K562 (cell line): ENCODE results near the gene TTC27. TPM values are rescaled to one million over a fixed set of nuclear protein-coding genes. Genes with fewer than 3 reads are reported as not detected.

Experiments
- C11orf30 ChIP-seq: fragments of 450-650 bp; IDR thresholded peaks from 2 replicates; pipeline ENCODE4 v1.6.1; 2016; ENCODE audit warnings: low read depth, mild to moderate bottlenecking
- CCAR2 ChIP-seq: fragments of 200-400 bp; formaldehyde crosslinking; IDR thresholded peaks from 2 replicates; pipeline ENCODE4 v1.6.1; 2017; ENCODE audit warnings: mild to moderate bottlenecking, low read depth, low read length
- FOS ChIP-seq: IDR thresholded peaks from 3 replicates; pipeline ENCODE4 v1.6.1; 2011; ENCODE audit not compliant: insufficient read length; ENCODE audit errors: extremely low read depth
- GABPA ChIP-seq: fragments of 200-800 bp; sonication (Bioruptor generic); conservative IDR thresholded peaks from 2 replicates; pipeline ENCODE4 v1.6.1; 2016; ENCODE audit warnings: low read depth, missing genetic modification characterization, missing compliant biosample characterization
- NEUROD1 ChIP-seq: fragments of 150-350 bp; IDR thresholded peaks from 2 replicates; pipeline ENCODE4 v1.6.1; 2014; ENCODE audit warnings: borderline replicate concordance, low read length, low read depth; ENCODE audit not compliant: partially characterized antibody
- PHB2 ChIP-seq: fragments of 450-650 bp; IDR thresholded peaks from 2 replicates; pipeline ENCODE4 v1.6.1; 2017; ENCODE audit warnings: low read depth
- POLR2G ChIP-seq: fragments of 200-400 bp; formaldehyde crosslinking; IDR thresholded peaks from 2 replicates; pipeline ENCODE4 v1.6.1; 2017; ENCODE audit warnings: low read depth, mild to moderate bottlenecking, antibody characterized with exemption, low read length, moderate library complexity
- SIN3A ChIP-seq, 2 experiments: fragments of 150-350 bp in 1 of 2; IDR thresholded peaks; 2 replicates each; pipeline ENCODE4 v1.6.1; 2011 to 2016; ENCODE audit warnings: borderline replicate concordance in 2 of 2, low read depth in 2 of 2, low read length in 2 of 2, mild to moderate bottlenecking in 2 of 2, moderate library complexity in 2 of 2; ENCODE audit not compliant: control insufficient read depth in 1 of 2
- SRF ChIP-seq, 2 experiments: fragments of 250-450, 450-650 bp in 1 of 2; sonication (Bioruptor Pico) in 1 of 2; sonication (generic) in 1 of 2; formaldehyde crosslinking; IDR thresholded peaks; 2 replicates each; pipeline versions ENCODE4 v1.5.0 to v1.5.1; 2020 to 2022; ENCODE audit warnings: mild to moderate bottlenecking in 1 of 2, missing genetic modification reagents in 1 of 2
- TAF1 ChIP-seq: IDR thresholded peaks from 2 replicates; pipeline ENCODE4 v1.6.1; 2011; ENCODE audit warnings: mild to moderate bottlenecking, low read length, moderate library complexity; ENCODE audit not compliant: insufficient read depth, control insufficient read depth, severe bottlenecking; ENCODE audit errors: extremely low read depth
- TCF7 ChIP-seq: sonication (generic); IDR thresholded peaks from 2 replicates; pipeline ENCODE4 v1.6.1; 2016; ENCODE audit warnings: antibody characterized with exemption, borderline replicate concordance
- TEAD1 ChIP-seq, 2 experiments: fragments of 450-650 bp in 1 of 2; sonication (generic) in 1 of 2; formaldehyde crosslinking; IDR thresholded peaks; 2 replicates each; pipeline versions ENCODE4 v1.4.0 to v1.8.0; 2020 to 2022; ENCODE audit warnings: mild to moderate bottlenecking in 2 of 2, missing genetic modification reagents in 1 of 2
- TOE1 ChIP-seq, 2 experiments: fragments of 450-650 bp in 1 of 2; sonication (generic) in 1 of 2; formaldehyde crosslinking in 1 of 2; IDR thresholded peaks; 2 replicates each; pipeline versions ENCODE4 v1.7.1 to v1.8.0; 2016 to 2022; ENCODE audit warnings: borderline replicate concordance in 2 of 2, mild to moderate bottlenecking in 2 of 2, antibody characterized with exemption in 1 of 2, inconsistent platforms in 1 of 2, low read depth in 1 of 2, missing genetic modification reagents in 1 of 2, moderate library complexity in 1 of 2
- ZBTB17 ChIP-seq: fragments of 450-650 bp; formaldehyde crosslinking; IDR thresholded peaks from 2 replicates; pipeline ENCODE4 v1.4.0; 2020; ENCODE audit warnings: mild to moderate bottlenecking
- ZNF696 ChIP-seq: fragments of 250-450 bp; sonication (Bioruptor Pico); conservative IDR thresholded peaks from 2 replicates; pipeline ENCODE4 v1.4.0; 2020; ENCODE audit warnings: mild to moderate bottlenecking, moderate library complexity
- polyA plus RNA-seq, 8 experiments: library from polyadenylated mRNA; depleted of rRNA in 4 of 8; stranded (reverse) in 5 of 8; unstranded in 3 of 8; fragments of >200 nt; fragmentation: Nextera tagmentation in 2 of 8; fragmentation: Illumina TruSeq in 1 of 8; extraction: Ambion mirVana in 2 of 8; extraction: Trizol in 1 of 8; gene quantifications; 2 replicates each; pipeline versions ENCODE4 v1.2.1 to v1.2.3, GENCODE V29; 2011 to 2014; ENCODE audit warnings: inconsistent platforms in 1 of 8, missing spikeins in 1 of 8
- total RNA-seq, 7 experiments: library from RNA; depleted of rRNA in 6 of 7; stranded (reverse); fragments of >200 nt in 6 of 7; fragmentation: Illumina TruSeq in 2 of 7; extraction: Trizol in 2 of 7; gene quantifications; 2 replicates each; pipeline versions ENCODE4 v1.2.1 to v1.2.3, GENCODE V29; 2011 to 2021; ENCODE audit warnings: low replicate concordance in 1 of 7
- TF ChIP-seq, protein P1 (sequence below): IDR thresholded peaks from 3 replicates; pipeline ENCODE4 v1.6.1; 2011; ENCODE audit warnings: borderline replicate concordance, mild to moderate bottlenecking, moderate library complexity; ENCODE audit not compliant: insufficient read length; ENCODE audit errors: extremely low read depth
- TF ChIP-seq, protein P2 (sequence below): fragments of 250-450 bp; sonication (Bioruptor Pico); IDR thresholded peaks from 2 replicates; pipeline ENCODE4 v1.5.1; 2021; ENCODE audit warnings: mild to moderate bottlenecking

TTC27 gene
- total and polyA plus RNA-seq, 9 of the 15 experiments (the other 6 are each of a cell fraction or from before 2014, with no cell fraction given): 44.3 to 93.4 (median 57.3) TPM

GRCh38 chr2:32627814-32628579, at the start of gene TTC27 (continued):
- TF ChIP-seq ZNF696 (CRISPR knock-in tag) (no peak), TAF1 (peak; percentile 80), NEUROD1 (peak; percentile 11), TOE1 (IDR thresholded peaks at IDR 0.05; ENCODE audit: borderline replicate concordance) (peak; percentile 65; the same call in 1 of the 2 replicates), TOE1 (CRISPR knock-in tag; IDR thresholded peaks at IDR 0.05; ENCODE audit: borderline replicate concordance, low read depth) (0 out of 2 replicates have a peak, but pooled peaks have one; percentile 43), POLR2G (peak; percentile 78), ZBTB17 (CRISPR knock-in tag) (no peak), SIN3A (IDR thresholded peaks at IDR 0.05; ENCODE audit: borderline replicate concordance in 2 of 2, control insufficient read depth in 1 of 2, low read depth in 2 of 2, low read length in 2 of 2) (peak; percentile 99), C11orf30 (peak; percentile 42; the same call in 1 of the 2 replicates), TEAD1 (CRISPR knock-in tag; IDR thresholded peaks at IDR 0.05) (peak in 1 of 2 experiments; percentile 39; a peak in 1 of 4 replicates), CCAR2 (no peak), SRF (CRISPR knock-in tag; IDR thresholded peaks at IDR 0.05) (peak in 1 of 2 experiments; percentile 65; a peak in 2 of 4 replicates), FOS (no peak), PHB2 (no peak), GABPA (tag) (peak; percentile 58), TCF7 (no peak)
- TF ChIP-seq, protein P1, sequence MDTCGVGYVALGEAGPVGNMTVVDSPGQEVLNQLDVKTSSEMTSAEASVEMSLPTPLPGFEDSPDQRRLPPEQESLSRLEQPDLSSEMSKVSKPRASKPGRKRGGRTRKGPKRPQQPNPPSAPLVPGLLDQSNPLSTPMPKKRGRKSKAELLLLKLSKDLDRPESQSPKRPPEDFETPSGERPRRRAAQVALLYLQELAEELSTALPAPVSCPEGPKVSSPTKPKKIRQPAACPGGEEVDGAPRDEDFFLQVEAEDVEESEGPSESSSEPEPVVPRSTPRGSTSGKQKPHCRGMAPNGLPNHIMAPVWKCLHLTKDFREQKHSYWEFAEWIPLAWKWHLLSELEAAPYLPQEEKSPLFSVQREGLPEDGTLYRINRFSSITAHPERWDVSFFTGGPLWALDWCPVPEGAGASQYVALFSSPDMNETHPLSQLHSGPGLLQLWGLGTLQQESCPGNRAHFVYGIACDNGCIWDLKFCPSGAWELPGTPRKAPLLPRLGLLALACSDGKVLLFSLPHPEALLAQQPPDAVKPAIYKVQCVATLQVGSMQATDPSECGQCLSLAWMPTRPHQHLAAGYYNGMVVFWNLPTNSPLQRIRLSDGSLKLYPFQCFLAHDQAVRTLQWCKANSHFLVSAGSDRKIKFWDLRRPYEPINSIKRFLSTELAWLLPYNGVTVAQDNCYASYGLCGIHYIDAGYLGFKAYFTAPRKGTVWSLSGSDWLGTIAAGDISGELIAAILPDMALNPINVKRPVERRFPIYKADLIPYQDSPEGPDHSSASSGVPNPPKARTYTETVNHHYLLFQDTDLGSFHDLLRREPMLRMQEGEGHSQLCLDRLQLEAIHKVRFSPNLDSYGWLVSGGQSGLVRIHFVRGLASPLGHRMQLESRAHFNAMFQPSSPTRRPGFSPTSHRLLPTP: no peak
- TF ChIP-seq, protein P2, sequence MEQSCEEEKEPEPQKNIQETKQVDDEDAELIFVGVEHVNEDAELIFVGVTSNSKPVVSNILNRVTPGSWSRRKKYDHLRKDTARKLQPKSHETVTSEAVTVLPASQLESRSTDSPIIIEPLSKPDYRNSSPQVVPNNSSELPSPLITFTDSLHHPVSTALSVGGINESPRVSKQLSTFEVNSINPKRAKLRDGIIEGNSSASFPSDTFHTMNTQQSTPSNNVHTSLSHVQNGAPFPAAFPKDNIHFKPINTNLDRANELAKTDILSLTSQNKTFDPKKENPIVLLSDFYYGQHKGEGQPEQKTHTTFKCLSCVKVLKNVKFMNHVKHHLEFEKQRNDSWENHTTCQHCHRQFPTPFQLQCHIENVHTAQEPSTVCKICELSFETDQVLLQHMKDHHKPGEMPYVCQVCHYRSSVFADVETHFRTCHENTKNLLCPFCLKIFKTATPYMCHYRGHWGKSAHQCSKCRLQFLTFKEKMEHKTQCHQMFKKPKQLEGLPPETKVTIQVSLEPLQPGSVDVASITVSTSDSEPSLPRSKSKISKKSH (CRISPR knock-in tag): no peak
